ENCODE data around the gene PLEKHF1.
"Not testable (repeated sequence)": the region's sequence is repeated elsewhere in the genome, so short reads cannot be mapped to it uniquely, and the experiment has no call there.

PLEKHF1 gene, protein sequence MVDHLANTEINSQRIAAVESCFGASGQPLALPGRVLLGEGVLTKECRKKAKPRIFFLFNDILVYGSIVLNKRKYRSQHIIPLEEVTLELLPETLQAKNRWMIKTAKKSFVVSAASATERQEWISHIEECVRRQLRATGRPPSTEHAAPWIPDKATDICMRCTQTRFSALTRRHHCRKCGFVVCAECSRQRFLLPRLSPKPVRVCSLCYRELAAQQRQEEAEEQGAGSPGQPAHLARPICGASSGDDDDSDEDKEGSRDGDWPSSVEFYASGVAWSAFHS

DNA sequence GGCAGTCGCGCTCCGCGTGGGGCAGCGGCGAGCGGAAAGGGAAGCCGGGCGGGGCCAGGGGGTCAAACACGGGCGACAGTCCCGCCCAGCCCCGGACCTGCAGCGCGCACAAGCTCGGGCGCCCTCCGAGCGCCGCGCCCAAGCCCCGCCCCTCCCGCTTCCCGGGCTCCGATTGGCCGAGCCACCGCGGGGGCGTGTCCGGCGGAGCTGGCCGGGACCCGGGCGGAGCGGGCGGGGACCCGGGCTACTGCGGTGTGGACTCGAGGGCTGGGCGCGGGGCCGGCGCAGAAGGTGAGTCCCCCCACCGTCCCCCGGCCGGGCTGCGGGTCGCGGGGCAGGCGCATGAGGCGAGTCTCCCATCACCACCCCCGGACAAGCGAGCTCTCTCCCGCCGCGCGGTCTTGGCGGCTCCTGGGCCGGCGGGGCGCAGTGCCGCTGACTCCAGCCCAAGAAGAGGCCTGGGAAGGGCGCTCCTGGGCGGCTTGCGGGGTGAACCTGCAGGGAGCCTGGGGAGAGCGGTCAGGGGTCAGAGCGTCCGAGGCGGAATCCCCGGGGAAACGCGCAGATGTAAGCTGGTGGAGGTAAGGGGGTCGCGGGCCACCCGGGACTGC is at the start of gene PLEKHF1:
PLEKHF1 (plus strand) TSS at position 247 of the 611 bp plus-strand sequence. CDS start 8,379 bp downstream, outside the sequence.
- peak; percentile 95 for DNase-seq

DNA sequence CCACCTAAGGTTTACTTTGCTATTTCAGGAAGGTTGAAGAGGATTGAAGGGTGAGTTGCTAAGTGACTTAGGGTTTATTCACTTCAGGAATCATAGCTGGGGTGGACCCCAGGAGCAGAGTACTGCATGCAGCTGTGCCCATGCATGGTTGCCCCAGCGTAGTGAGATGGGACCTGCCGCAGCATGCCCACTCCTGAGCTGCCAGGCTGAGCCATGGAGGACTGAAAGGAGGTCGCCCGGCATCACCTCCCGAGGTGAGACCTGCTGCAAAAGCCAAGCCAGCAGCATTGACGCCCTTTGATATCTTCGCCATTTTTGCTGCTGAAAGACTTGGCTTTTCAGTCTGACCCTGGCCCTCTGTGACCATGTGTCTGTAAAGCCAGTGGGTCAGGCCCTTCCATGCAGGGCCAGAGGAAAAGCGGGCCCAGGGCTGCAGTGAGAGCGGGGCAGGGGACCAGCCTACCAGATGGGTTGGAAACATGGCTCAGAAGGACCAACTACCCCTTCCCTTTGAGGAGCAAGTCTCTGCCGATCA is 49.3 kb upstream of the PLEKHF1 start:
- no peak for DNase-seq

- no peak for DNase-seq
These were observed 48.7 kb upstream of the PLEKHF1 start for GRCh38 chr19:29616541-29616940.

DNA sequence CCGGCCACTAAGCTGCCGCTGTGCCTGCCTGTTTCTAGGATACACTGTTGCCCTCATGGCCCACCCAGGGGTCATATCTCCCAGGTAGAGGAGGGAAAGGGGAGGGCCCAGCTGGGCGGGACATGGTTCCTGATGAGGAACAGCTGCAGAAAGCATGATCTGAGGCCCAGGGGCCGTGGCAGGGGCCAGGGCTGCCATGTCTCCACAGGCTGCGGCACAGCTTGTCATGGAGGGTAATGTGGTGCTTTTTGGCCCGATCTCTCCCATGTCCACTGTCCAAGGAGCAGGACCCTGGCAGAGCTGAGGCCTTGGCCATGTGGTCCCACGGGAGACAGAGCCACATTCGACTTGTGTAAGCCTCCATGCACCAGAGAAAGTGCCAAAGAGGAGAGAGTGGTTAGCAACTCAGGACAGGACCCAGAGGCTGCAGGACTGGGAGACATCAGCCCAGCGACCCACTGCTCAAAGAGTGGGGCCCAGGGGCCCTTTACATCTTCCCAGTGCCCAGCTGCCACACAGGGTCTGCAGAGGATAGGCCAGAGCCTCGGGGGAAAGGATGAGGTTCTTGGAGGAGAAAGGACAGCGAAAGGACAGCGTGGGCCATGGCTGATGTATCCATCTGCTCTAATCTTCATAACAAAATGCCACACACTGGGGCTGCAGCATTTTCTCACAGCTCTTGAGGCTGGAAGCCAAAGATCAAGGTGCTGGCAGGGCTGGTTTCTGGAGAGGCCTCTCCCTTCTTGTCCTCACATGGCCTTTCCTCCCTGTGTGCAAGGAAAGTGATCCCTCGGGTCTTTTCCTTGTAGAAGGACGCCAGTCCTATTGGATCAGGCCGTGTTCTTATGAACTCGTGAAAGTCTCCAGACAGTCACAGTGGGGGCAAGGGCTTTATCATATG is 47.6 kb upstream of the PLEKHF1 start:
- DNase-seq: no peak

GRCh38 chr19:29618434-29618833 is 46.8 kb upstream of the PLEKHF1 start:
- DNase-seq: no peak

- no peak for DNase-seq
These were observed 46.4 kb upstream of the PLEKHF1 start for GRCh38 chr19:29618871-29619270.

- DNase-seq: no peak
These were observed 44.3 kb upstream of the PLEKHF1 start for GRCh38 chr19:29620931-29621351.

- DNase-seq: no peak
These were observed 42.8 kb upstream of the PLEKHF1 start for GRCh38 chr19:29622166-29623070.

DNA sequence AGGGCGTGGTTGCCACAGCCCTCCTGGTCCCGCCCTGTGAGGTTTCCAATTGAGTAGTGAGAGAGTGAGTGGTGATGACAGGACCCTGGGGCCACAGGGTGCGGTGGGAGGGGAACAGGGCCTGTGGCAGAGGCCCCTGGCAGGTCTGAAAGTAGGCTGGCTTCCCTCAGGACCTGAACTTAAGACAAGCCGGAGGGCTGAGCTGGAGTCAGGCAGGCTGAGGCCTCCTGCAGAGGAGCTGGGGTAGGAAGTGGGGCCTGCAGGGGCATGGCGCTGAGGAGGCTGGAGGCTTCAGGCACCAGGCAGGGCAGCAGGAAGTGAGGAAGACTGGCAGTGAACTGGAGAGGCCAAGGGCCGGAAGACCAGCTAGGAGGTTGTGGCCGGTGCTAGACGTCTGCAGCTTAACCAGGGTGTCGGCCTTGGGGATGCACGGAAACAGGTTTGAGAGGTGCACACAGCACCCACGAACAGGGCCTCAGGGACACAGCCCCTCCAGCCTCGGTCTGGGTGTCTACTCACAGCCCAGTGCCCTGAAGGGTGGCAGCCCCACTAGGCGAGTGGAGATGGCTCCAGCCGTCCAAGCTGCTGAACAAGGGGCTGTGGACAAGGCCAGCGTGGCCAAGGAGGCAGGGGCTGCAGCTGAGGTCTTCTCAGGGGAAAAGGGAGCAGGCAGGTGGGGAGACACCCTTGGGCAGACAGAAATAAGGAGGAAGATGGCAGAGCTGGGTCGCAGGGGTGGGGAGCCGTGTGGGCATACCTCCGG is 41.4 kb upstream of the PLEKHF1 start:
- no peak for DNase-seq

DNA sequence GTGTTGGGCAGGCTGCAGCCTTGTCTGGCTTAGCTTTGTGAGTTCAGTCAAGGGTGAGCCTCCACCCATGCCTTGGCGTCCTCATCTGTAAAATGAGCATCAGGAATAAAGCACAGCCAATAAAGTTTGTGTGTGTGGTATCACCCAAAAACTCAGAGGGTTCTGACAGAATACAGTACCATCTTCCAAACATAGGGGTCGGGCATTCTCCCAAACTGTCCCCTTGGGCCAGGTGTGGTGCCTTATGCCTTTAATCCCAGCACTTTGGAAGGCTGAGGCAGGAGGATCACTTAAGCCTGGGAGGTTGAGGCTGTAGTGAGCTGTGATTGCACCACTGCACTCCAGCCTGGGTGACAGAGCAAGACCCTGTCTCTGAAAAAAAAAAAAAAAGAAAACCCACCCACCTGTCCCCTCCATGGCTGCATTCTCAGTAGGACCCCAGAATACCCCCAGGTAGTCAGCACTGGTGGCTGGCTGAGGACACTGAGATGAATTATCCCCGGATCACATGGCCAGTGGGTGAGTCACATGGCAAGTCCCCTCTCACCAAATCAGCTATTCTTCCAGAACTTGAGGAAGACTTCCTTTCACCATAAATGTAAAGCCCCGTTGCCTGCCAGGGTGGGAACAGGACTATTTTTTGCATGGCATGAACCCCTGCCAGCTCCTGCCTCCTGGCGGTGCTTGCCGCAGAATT is 40.6 kb upstream of the PLEKHF1 start:
- no peak for DNase-seq

GRCh38 chr19:29625186-29625651 is 40.0 kb upstream of the PLEKHF1 start:
- no peak for DNase-seq

DNA sequence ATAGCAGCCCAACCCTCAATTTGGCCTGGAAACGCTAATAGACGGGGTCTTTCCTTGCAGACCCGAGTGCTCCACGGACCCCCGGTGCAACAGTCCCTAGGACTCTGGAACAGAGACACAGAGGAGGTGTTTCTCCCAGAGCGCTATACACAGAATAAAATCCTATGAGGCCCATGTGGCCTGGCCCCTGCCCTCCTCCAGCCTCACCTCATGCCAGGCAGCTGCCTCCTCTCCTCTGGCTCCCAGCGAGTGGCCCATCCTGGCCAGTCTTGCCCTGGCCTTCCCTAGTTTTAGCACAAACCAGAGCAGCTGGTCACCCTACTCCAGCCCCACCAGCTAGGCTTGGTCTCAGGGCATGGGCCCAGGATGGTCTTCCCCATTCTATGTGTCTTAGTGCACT is 38.9 kb upstream of the PLEKHF1 start:
- DNase-seq: no peak

DNA sequence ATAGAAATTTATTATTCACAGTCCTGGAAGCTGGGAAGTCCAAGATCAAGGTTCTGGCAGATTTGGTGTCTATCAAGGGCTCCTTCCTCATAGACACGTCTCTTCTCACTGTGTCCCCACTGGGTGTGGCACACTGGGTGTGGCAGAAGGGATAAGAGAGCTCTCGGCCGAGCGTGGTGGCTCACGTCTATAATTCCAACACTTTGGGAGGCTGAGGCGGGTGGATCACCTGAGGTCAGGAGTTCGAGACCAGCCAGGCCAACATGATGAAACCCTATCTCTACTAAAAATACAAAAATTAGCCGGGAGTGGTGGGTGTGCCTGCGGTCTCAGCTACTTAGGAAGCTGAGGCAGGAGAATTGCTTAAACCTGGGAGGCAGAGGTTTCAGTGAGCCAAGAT is 38.4 kb upstream of the PLEKHF1 start:
- not testable (repeated sequence) for DNase-seq

DNA sequence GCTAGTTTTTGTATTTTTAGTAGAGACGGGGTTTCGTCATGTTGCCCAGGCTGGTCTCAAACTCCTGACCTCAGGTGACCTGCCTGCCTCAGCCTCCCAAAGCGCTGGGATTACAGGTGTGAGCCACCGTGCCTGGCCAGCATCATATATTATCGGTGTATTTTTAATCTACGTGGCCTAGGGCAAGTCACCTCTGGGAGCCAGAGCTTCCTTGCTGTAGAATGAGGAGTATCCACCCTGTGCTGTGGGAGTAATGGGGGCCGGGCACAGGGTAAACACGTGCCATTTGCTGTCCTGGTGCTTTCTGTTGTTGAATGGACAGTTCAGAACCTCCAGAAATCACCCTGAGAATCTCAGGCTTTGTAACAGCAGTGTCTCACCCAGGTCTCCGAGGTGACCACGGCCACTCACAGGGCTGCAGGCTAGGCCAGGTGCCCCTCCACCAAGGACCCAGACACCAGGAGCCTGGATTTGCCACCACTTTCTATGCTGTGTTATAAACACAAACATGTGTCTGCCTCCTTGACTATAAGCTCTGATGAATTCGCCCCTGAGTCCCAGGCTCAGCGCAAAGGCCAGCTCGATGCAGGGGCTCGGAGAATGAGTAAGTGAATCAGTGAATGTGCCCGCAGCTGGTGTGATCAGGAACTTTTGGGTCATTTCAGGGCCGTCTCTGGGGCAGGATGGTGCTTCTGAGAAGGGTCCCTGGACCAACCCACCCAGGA is 36.4 kb upstream of the PLEKHF1 start:
- DNase-seq: no peak

GRCh38 chr19:29629836-29630534 is 35.3 kb upstream of the PLEKHF1 start:
- no peak for DNase-seq

- DNase-seq: no peak
These were observed 34.6 kb upstream of the PLEKHF1 start for GRCh38 chr19:29630655-29631054.

GRCh38 chr19:29631450-29631849 is 33.8 kb upstream of the PLEKHF1 start:
- DNase-seq: no peak

GRCh38 chr19:29634002-29634401 is 31.3 kb upstream of the PLEKHF1 start:
- no peak for DNase-seq

- no peak for DNase-seq
These were observed 30.7 kb upstream of the PLEKHF1 start for GRCh38 chr19:29634423-29635130.
